Mesothelial cell of epicardium (in vitro differentiated cells): ENCODE measurements around the gene CCDC32. TPM values are rescaled to one million over a fixed set of nuclear protein-coding genes. Genes with fewer than 3 reads are reported as not detected.

ENCODE experiments used
- DNase-seq, 2 experiments: peaks; one replicate each; pipeline ENCODE4 v3.0.0; 2021; ENCODE audit warnings: low spot score in 2 of 2; ENCODE audit not compliant: unreplicated experiment in 2 of 2
- H3K27ac Mint-ChIP-seq: 2 replicates; pipeline ENCODE4 v1.8.0; 2021; ENCODE audit warnings: mixed read lengths
- H3K27me3 Mint-ChIP-seq: 2 replicates; pipeline ENCODE4 v1.8.0; 2021; ENCODE audit warnings: low read depth, mixed read lengths
- H3K36me3 Mint-ChIP-seq: 2 replicates; pipeline ENCODE4 v1.8.0; 2021; ENCODE audit warnings: mixed read lengths
- H3K4me1 Mint-ChIP-seq: 2 replicates; pipeline ENCODE4 v1.8.0; 2021; ENCODE audit warnings: mixed read lengths
- H3K4me3 Mint-ChIP-seq: 2 replicates; pipeline ENCODE4 v1.8.0; 2021; ENCODE audit warnings: mild to moderate bottlenecking, moderate library complexity, mixed read lengths
- H3K9me3 Mint-ChIP-seq: 2 replicates; pipeline ENCODE4 v1.8.0; 2021; ENCODE audit warnings: mixed read lengths
- CTCF ChIP-seq: fragments of 200-600 bp; sonication (generic); IDR thresholded peaks from one replicate; pipeline ENCODE4 v1.5.0; 2021; ENCODE audit warnings: antibody characterized with exemption; ENCODE audit not compliant: unreplicated experiment
- total RNA-seq: library from RNA; stranded (reverse); gene quantifications from 3 replicates; pipeline ENCODE4 v1.2.1, GENCODE V29; 2021

The CCDC32 gene
- total RNA-seq, 1 donor from 2014 or later = 28.8 TPM

- no peak for TF ChIP-seq CTCF
- no peaks in the 10 kb centered on the region for H3K9me3 Mint-ChIP-seq
- H3K4me3 Mint-ChIP-seq = no peak overlapping the region
- no peaks in the 10 kb centered on the region for H3K4me1 Mint-ChIP-seq
- no peak overlapping the region for H3K27ac Mint-ChIP-seq
- H3K36me3 Mint-ChIP-seq = peaks cover 1% of the 10 kb centered on the region
- no peak for DNase-seq
- H3K27me3 Mint-ChIP-seq = no peaks in the 10 kb centered on the region
Observed at GRCh38 chr15:40543631-40544294, 21.1 kb downstream of the CCDC32 start.

- H3K4me3 Mint-ChIP-seq = no peak overlapping the region
- H3K27ac Mint-ChIP-seq = no peak overlapping the region
- H3K9me3 Mint-ChIP-seq = no peaks in the 10 kb centered on the region
- DNase-seq = no peak
- H3K36me3 Mint-ChIP-seq = peaks cover 1% of the 10 kb centered on the region
- no peaks in the 10 kb centered on the region for H3K27me3 Mint-ChIP-seq
- TF ChIP-seq CTCF = no peak
- no peaks in the 10 kb centered on the region for H3K4me1 Mint-ChIP-seq
Observed at GRCh38 chr15:40543082-40543481, 21.8 kb downstream of the CCDC32 start.

GRCh38 chr15:40538976-40539375, 25.9 kb downstream of the CCDC32 start:
- Mint-ChIP-seq H3K36me3 (no peaks in the 10 kb centered on the region), H3K9me3 (no peaks in the 10 kb centered on the region), H3K4me3 (no peak overlapping the region), H3K27me3 (no peaks in the 10 kb centered on the region), H3K4me1 (peaks cover 20% of the 10 kb centered on the region), H3K27ac (no peak overlapping the region)
- TF ChIP-seq CTCF = no peak
- no peak for DNase-seq

- no peaks in the 10 kb centered on the region for H3K27me3 Mint-ChIP-seq
- TF ChIP-seq CTCF = no peak
- H3K36me3 Mint-ChIP-seq = no peaks in the 10 kb centered on the region
- H3K4me1 Mint-ChIP-seq = peaks cover 20% of the 10 kb centered on the region
- H3K27ac Mint-ChIP-seq = peak overlapping the region; percentile 40
- no peaks in the 10 kb centered on the region for H3K9me3 Mint-ChIP-seq
- DNase-seq = no peak
- H3K4me3 Mint-ChIP-seq = no peak overlapping the region
Observed at GRCh38 chr15:40536501-40536900, 28.3 kb downstream of the CCDC32 start.

GRCh38 chr15:40534371-40534770, 30.5 kb downstream of the CCDC32 start:
- DNase-seq = no peak
- H3K4me3 Mint-ChIP-seq = no peak overlapping the region
- H3K36me3 Mint-ChIP-seq = peaks cover 2% of the 10 kb centered on the region
- peaks cover 20% of the 10 kb centered on the region for H3K4me1 Mint-ChIP-seq
- no peak for TF ChIP-seq CTCF
- H3K27me3 Mint-ChIP-seq = no peaks in the 10 kb centered on the region
- H3K9me3 Mint-ChIP-seq = no peaks in the 10 kb centered on the region
- H3K27ac Mint-ChIP-seq = no peak overlapping the region
